H9 (cell line): ENCODE results near the gene TARBP2. TPM values are rescaled to one million over a fixed set of nuclear protein-coding genes. Genes with fewer than 3 reads are reported as not detected.

ENCODE experiments used
- DNase-seq: peaks from one replicate; pipeline ENCODE4 v3.0.0-alpha.2; 2017
- H2AFZ ChIP-seq: one replicate; pipeline ENCODE4 v1.6.1; 2013; ENCODE audit warnings: mild to moderate bottlenecking, low read length, control low read depth, moderate library complexity
- H2AK5ac ChIP-seq: 2 replicates; pipeline ENCODE4 v1.6.1; 2013; ENCODE audit warnings: low read length, control low read depth, mixed read lengths; ENCODE audit not compliant: insufficient read length
- H2BK120ac ChIP-seq: one replicate; pipeline ENCODE4 v1.6.1; 2013; ENCODE audit warnings: low read depth, mild to moderate bottlenecking, low read length, control low read depth, inconsistent platforms; ENCODE audit not compliant: poor library complexity, severe bottlenecking
- H2BK12ac ChIP-seq: 2 replicates; pipeline ENCODE4 v1.6.1; 2013; ENCODE audit warnings: low read length, control low read depth, mixed read lengths, low read depth; ENCODE audit not compliant: insufficient read length
- H2BK15ac ChIP-seq: 2 replicates; pipeline ENCODE4 v1.6.1; 2013; ENCODE audit warnings: low read depth, low read length, control low read depth
- H2BK20ac ChIP-seq: one replicate; pipeline ENCODE4 v1.6.1; 2013; ENCODE audit warnings: low read depth, mild to moderate bottlenecking, low read length, control low read depth, inconsistent platforms; ENCODE audit not compliant: poor library complexity, severe bottlenecking
- H2BK5ac ChIP-seq: 2 replicates; pipeline ENCODE4 v1.6.1; 2013; ENCODE audit warnings: low read length, control low read depth, mixed read lengths; ENCODE audit not compliant: insufficient read length
- H3K14ac ChIP-seq: 2 replicates; pipeline ENCODE4 v1.6.1; 2013; ENCODE audit warnings: low read length, control low read depth; ENCODE audit not compliant: insufficient read depth
- H3K18ac ChIP-seq: 2 replicates; pipeline ENCODE4 v1.6.1; 2013; ENCODE audit warnings: low read depth, mild to moderate bottlenecking, mixed read lengths, low read length, control low read depth; ENCODE audit not compliant: insufficient read length
- H3K23ac ChIP-seq: 2 replicates; pipeline ENCODE4 v1.6.1; 2013; ENCODE audit warnings: low read length, control low read depth, mixed read lengths, low read depth; ENCODE audit not compliant: insufficient read length
- H3K23me2 ChIP-seq: 2 replicates; pipeline ENCODE4 v1.6.1; 2013; ENCODE audit warnings: low read depth, mild to moderate bottlenecking, mixed read lengths, low read length, control low read depth; ENCODE audit not compliant: insufficient read length, poor library complexity, severe bottlenecking
- H3K27ac ChIP-seq: 2 replicates; pipeline ENCODE4 v1.5.1; 2013; ENCODE audit warnings: low read length, control low read depth, mixed read lengths, low read depth; ENCODE audit not compliant: insufficient read length
- H3K27me3 ChIP-seq: 2 replicates; pipeline ENCODE4 v1.6.1; 2013; ENCODE audit warnings: low read length, control low read depth, inconsistent platforms; ENCODE audit not compliant: insufficient read depth
- H3K4ac ChIP-seq: 2 replicates; pipeline ENCODE4 v1.6.1; 2013; ENCODE audit warnings: low read depth, mild to moderate bottlenecking, control low read depth, inconsistent platforms, low read length, moderate library complexity
- H3K4me1 ChIP-seq: 2 replicates; pipeline ENCODE4 v1.6.1; 2013; ENCODE audit warnings: low read length, control low read depth, inconsistent platforms; ENCODE audit not compliant: insufficient read depth
- H3K4me2 ChIP-seq: 2 replicates; pipeline ENCODE4 v1.6.1; 2013; ENCODE audit warnings: low read length, control low read depth, mixed read lengths; ENCODE audit not compliant: insufficient read length, insufficient read depth
- H3K56ac ChIP-seq: 2 replicates; pipeline ENCODE4 v1.6.1; 2013; ENCODE audit warnings: low read depth, mild to moderate bottlenecking, mixed read lengths, low read length, control low read depth; ENCODE audit not compliant: insufficient read length
- H3K79me1 ChIP-seq: 2 replicates; pipeline ENCODE4 v1.6.1; 2013; ENCODE audit warnings: low read depth, mild to moderate bottlenecking, moderate library complexity, low read length, control low read depth, inconsistent platforms; ENCODE audit not compliant: insufficient read depth, poor library complexity, severe bottlenecking
- H3K79me2 ChIP-seq: 2 replicates; pipeline ENCODE4 v1.6.1; 2013; ENCODE audit warnings: low read length, control low read depth, inconsistent platforms; ENCODE audit not compliant: insufficient read depth
- H3K9ac ChIP-seq: 2 replicates; pipeline ENCODE4 v1.6.1; 2013; ENCODE audit warnings: low read length, control low read depth, mixed read lengths; ENCODE audit not compliant: insufficient read length; ENCODE audit errors: extremely low read depth
- H3K9me3 ChIP-seq: one replicate; pipeline ENCODE4 v1.6.1; 2013; ENCODE audit warnings: low read depth, low read length, inconsistent platforms; ENCODE audit not compliant: control insufficient read depth
- H3T11ph ChIP-seq: one replicate; pipeline ENCODE4 v1.6.1; 2013; ENCODE audit warnings: mild to moderate bottlenecking, low read length, control low read depth, inconsistent platforms
- H4K20me1 ChIP-seq: one replicate; pipeline ENCODE4 v1.6.1; 2013; ENCODE audit not compliant: control insufficient read depth, insufficient read length, insufficient read depth
- H4K5ac ChIP-seq: 2 replicates; pipeline ENCODE4 v1.6.1; 2013; ENCODE audit warnings: low read depth, mild to moderate bottlenecking, mixed read lengths, low read length, control low read depth; ENCODE audit not compliant: insufficient read length
- H4K8ac ChIP-seq: replicated peaks from 2 replicates; pipeline ENCODE4 v1.6.1; 2013; ENCODE audit warnings: low read length, control low read depth, mixed read lengths, low read depth; ENCODE audit not compliant: insufficient read length
- H4K91ac ChIP-seq: 2 replicates; pipeline ENCODE4 v1.6.1; 2013; ENCODE audit warnings: low read depth, mild to moderate bottlenecking, moderate library complexity, mixed read lengths, low read length, control low read depth; ENCODE audit not compliant: insufficient read length
- H3K27ac Mint-ChIP-seq, 3 experiments: 2 replicates in 2 of 3; 3 replicates in 1 of 3; pipeline ENCODE4 v1.8.0; 2020 to 2021; ENCODE audit warnings: mixed read lengths in 3 of 3, mild to moderate bottlenecking in 1 of 3, moderate library complexity in 1 of 3
- H3K27me3 Mint-ChIP-seq: 2 replicates; pipeline ENCODE4 v1.8.0; 2021; ENCODE audit warnings: low read depth, mild to moderate bottlenecking, moderate library complexity, mixed read lengths
- H3K36me3 Mint-ChIP-seq, 3 experiments: 2 replicates in 2 of 3; 3 replicates in 1 of 3; pipeline ENCODE4 v1.8.0; 2020 to 2021; ENCODE audit warnings: low read depth in 3 of 3, mixed read lengths in 3 of 3; ENCODE audit not compliant: insufficient read depth in 1 of 3
- H3K4me1 Mint-ChIP-seq, 2 experiments: 2 replicates each; pipeline ENCODE4 v1.8.0; 2020; ENCODE audit warnings: mixed read lengths in 2 of 2
- H3K4me3 Mint-ChIP-seq, 2 experiments: 2 replicates in 1 of 2; 3 replicates in 1 of 2; pipeline ENCODE4 v1.8.0; 2020 to 2021; ENCODE audit warnings: mild to moderate bottlenecking in 2 of 2, mixed read lengths in 2 of 2, moderate library complexity in 1 of 2
- H3K9me3 Mint-ChIP-seq, 2 experiments: 2 replicates in 1 of 2; 3 replicates in 1 of 2; pipeline ENCODE4 v1.8.0; 2020; ENCODE audit warnings: mild to moderate bottlenecking in 2 of 2, mixed read lengths in 2 of 2, moderate library complexity in 1 of 2
- WGBS: extraction: QIAGEN DNeasy Blood & Tissue Kit; methylation state at CpG from one replicate; pipeline ENCODE4 v1.1.7; 2013; ENCODE audit warnings: missing lambda C conversion rate, low lambda C conversion rate, mixed read lengths; ENCODE audit not compliant: insufficient read length; ENCODE audit errors: extremely low coverage; 5-methylcytosine and 5-hydroxymethylcytosine counted together
- total RNA-seq: library from RNA; stranded (reverse); gene quantifications from 2 replicates; pipeline ENCODE4 v1.2.1, GENCODE V29; 2021
- TF ChIP-seq, protein P1 (sequence below): fragments of 200-600 bp; sonication (generic); conservative IDR thresholded peaks from 3 replicates; pipeline ENCODE4 v1.8.0; 2021; ENCODE audit warnings: antibody characterized with exemption, mild to moderate bottlenecking

The TARBP2 gene
- total RNA-seq, 1 experiment from 2014 or later = 79.2 TPM

DNA sequence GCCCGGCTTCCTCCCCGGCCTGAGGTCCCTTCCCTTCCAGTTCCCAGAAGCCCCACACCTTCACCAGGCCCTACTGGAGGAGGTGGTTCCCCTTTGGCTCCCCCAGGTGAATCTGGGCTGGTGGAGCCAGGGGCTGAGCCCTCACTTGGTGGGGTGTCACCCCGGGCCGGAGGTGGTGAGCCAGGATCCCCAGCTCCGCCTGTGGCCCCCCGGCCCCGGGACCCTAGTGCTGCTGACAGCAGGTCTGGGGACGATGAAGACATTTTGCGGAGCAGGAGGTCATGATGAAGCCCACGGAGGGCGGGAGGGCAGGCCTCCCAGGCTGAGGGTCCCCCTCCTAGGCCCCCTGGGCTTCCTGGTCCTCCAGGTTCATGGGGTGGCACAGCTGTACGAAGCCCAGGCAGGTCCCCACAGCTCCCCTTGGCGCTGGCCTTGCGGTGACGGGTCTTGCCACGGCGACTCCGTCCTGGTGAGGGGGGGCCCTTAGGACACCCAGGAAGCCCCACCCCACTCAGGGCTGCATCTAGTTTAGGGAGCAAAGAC, 18.4 kb upstream of the TARBP2 start:
- no peak overlapping the region for H2BK5ac ChIP-seq
- no peaks in the 10 kb centered on the region for H3K9me3 ChIP-seq
- H2BK120ac ChIP-seq = no peak overlapping the region
- DNase-seq = no peak
- H2BK20ac ChIP-seq = no peak overlapping the region
- TF ChIP-seq, protein P1, sequence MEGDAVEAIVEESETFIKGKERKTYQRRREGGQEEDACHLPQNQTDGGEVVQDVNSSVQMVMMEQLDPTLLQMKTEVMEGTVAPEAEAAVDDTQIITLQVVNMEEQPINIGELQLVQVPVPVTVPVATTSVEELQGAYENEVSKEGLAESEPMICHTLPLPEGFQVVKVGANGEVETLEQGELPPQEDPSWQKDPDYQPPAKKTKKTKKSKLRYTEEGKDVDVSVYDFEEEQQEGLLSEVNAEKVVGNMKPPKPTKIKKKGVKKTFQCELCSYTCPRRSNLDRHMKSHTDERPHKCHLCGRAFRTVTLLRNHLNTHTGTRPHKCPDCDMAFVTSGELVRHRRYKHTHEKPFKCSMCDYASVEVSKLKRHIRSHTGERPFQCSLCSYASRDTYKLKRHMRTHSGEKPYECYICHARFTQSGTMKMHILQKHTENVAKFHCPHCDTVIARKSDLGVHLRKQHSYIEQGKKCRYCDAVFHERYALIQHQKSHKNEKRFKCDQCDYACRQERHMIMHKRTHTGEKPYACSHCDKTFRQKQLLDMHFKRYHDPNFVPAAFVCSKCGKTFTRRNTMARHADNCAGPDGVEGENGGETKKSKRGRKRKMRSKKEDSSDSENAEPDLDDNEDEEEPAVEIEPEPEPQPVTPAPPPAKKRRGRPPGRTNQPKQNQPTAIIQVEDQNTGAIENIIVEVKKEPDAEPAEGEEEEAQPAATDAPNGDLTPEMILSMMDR = no peak
- Mint-ChIP-seq H3K27ac (peak overlapping the region in 1 of 3 experiments; percentile 82; a peak in 2 of 7 replicates), H3K4me1 (peaks cover 18 to 33% of the 10 kb centered on the region in 2 experiments), H3K27me3 (peaks cover 1% of the 10 kb centered on the region; the same call in 1 of the 2 replicates), H3K4me3 (no peak overlapping the region), H3K36me3 (peaks cover 40 to 78% (median 76%) of the 10 kb centered on the region in 3 experiments), H3K9me3 (no peaks in the 10 kb centered on the region)
- H3K27me3 ChIP-seq = no peaks in the 10 kb centered on the region
- no peaks in the 10 kb centered on the region for H3K4me1 ChIP-seq
- H3K79me1 ChIP-seq = no peaks in the 10 kb centered on the region
- H3K18ac ChIP-seq = no peak overlapping the region
- no peak overlapping the region for H4K5ac ChIP-seq
- H3K23ac ChIP-seq = no peak overlapping the region
- H2AK5ac ChIP-seq = no peak overlapping the region
- H3K79me2 ChIP-seq = no peaks in the 10 kb centered on the region
- no peak overlapping the region for H2BK12ac ChIP-seq
- no peak overlapping the region for H3K14ac ChIP-seq
- H3K27ac ChIP-seq = no peak overlapping the region
- H3K4me2 ChIP-seq = no peak overlapping the region
- no peak overlapping the region for H2BK15ac ChIP-seq
- H3K23me2 ChIP-seq = no peaks in the 10 kb centered on the region
- no peak overlapping the region for H4K8ac ChIP-seq
- whole genome bisulfite sequencing = no CpG with 5 or more reads among the region's 18 CpGs
- no peak overlapping the region for H3K56ac ChIP-seq
- H3K4ac ChIP-seq = no peak overlapping the region
- no peak overlapping the region for H3K9ac ChIP-seq
- H4K20me1 ChIP-seq = no peaks in the 10 kb centered on the region
- H3T11ph ChIP-seq = no peak overlapping the region
- no peak overlapping the region for H2AFZ ChIP-seq
- no peak overlapping the region for H4K91ac ChIP-seq
